Spleen (tissue), 11 donors: ENCODE data around the gene VNN1. TPM values are rescaled to one million over a fixed set of nuclear protein-coding genes. Genes with fewer than 3 reads are reported as not detected.

Experiments
- DNase-seq: peaks from one replicate; pipeline ENCODE4 v3.0.0-alpha.2; 2020
- H3K27ac ChIP-seq, 8 donors: fragments of 200-600 bp; sonication (generic) in 7 of 8; 1 replicate in 4 of 8; 2 replicates in 4 of 8; pipeline versions ENCODE4 v1.5.0 to v1.8.0; 2016 to 2021; ENCODE audit warnings: inconsistent platforms in 4 of 8, mild to moderate bottlenecking in 4 of 8, moderate library complexity in 1 of 8
- H3K27me3 ChIP-seq, 7 donors: fragments of 200-600 bp; sonication (generic) in 6 of 7; replicated peaks in 1 of 7; 1 replicate in 4 of 7; 2 replicates in 3 of 7; pipeline versions ENCODE4 v1.5.0 to v1.8.0; 2016 to 2021; ENCODE audit warnings: inconsistent platforms in 3 of 7, mild to moderate bottlenecking in 1 of 7
- H3K36me3 ChIP-seq, 6 donors: fragments of 200-600 bp; sonication (generic) in 5 of 6; 1 replicate in 4 of 6; 2 replicates in 2 of 6; pipeline versions ENCODE4 v1.5.0 to v1.8.0; 2016 to 2021; ENCODE audit warnings: inconsistent platforms in 2 of 6
- H3K4me1 ChIP-seq, 6 donors: fragments of 200-600 bp; sonication (generic) in 5 of 6; 1 replicate in 3 of 6; 2 replicates in 3 of 6; pipeline versions ENCODE4 v1.5.0 to v1.8.0; 2016 to 2021; ENCODE audit warnings: inconsistent platforms in 3 of 6
- H3K4me3 ChIP-seq, 8 donors: fragments of 200-600 bp; sonication (generic) in 7 of 8; 1 replicate in 4 of 8; 2 replicates in 4 of 8; pipeline versions ENCODE4 v1.5.0 to v1.8.0; 2016 to 2021; ENCODE audit warnings: inconsistent platforms in 4 of 8, mild to moderate bottlenecking in 4 of 8, moderate library complexity in 2 of 8
- H3K9me3 ChIP-seq, 8 donors: fragments of 200-600 bp; sonication (generic) in 7 of 8; 1 replicate in 4 of 8; 2 replicates in 4 of 8; pipeline versions ENCODE4 v1.5.0 to v1.8.0; 2016 to 2021; ENCODE audit warnings: inconsistent platforms in 4 of 8
- POLR2A ChIP-seq, 3 donors: fragments of 450-650 bp; IDR thresholded peaks; one replicate each; pipeline ENCODE4 v1.5.1; 2017; ENCODE audit warnings: antibody characterized with exemption in 3 of 3, mild to moderate bottlenecking in 1 of 3
- POLR2AphosphoS5 ChIP-seq, 3 donors: sonication (generic); formaldehyde crosslinking; IDR thresholded peaks; one replicate each; pipeline ENCODE4 v1.5.1; 2017; ENCODE audit warnings: antibody characterized with exemption in 3 of 3
- WGBS, 5 donors: extraction: QIAGEN DNeasy Blood & Tissue Kit in 3 of 5; methylation state at CpG; one replicate each; pipeline versions ENCODE4 v1.1.5 to v1.1.7; 2013 to 2018; 5-methylcytosine and 5-hydroxymethylcytosine counted together
- intact Hi-C: fragments of 100-400 bp; cut with DNase I; formaldehyde crosslinking; loops from one replicate; pipeline ENCODE4 v1.15.0; 2023; ENCODE audit warnings: low total_unique reads
- polyA plus RNA-seq, 3 donors: library from polyadenylated mRNA; stranded (reverse); fragments of 200-250 nt; gene quantifications; one replicate each; pipeline ENCODE4 v1.2.1, GENCODE V29; 2013
- total RNA-seq, 7 donors: library from RNA; depleted of rRNA in 3 of 7; stranded (reverse); fragments of >200 nt in 3 of 7; fragmentation: NEBNext Ultra II Directional in 4 of 7; extraction: Animal tissue kit (Norgen Biotek cat#: 25700) in 4 of 7; gene quantifications; one replicate each; pipeline versions ENCODE4 v1.1.0 to v1.2.1, GENCODE V29; 2016 to 2021
- TF ChIP-seq, protein P1 (sequence below), 11 experiments: fragments of 200-600 bp in 7 of 11; fragments of 450-650 bp in 4 of 11; sonication (generic) in 4 of 11; IDR thresholded peaks in 8 of 11; conservative IDR thresholded peaks in 3 of 11; 1 replicate in 7 of 11; 2 replicates in 4 of 11; pipeline versions ENCODE4 v1.4.0 to v1.8.0; 2016 to 2021; ENCODE audit warnings: antibody characterized with exemption in 11 of 11, inconsistent platforms in 4 of 11, mild to moderate bottlenecking in 1 of 11
- donor health status: healthy with polysubstance abuse.
- donor health status: DM: no; HTN: no; CAD: no; lungs with moderate emphysema.
- donor health status: DM: no; HTN: no; CAD: no.
- donor health status: Bipolar disorder and iron deficiency.
- donor health status: healthy.
- donor health status: DM: no; HTN: no; CAD: no.
- donor health status: DM: yes; HTN: yes; CAD: no.

VNN1 gene
- total and polyA plus RNA-seq, 10 donors = 2.3 to 44.2 (median 7.2) TPM

DNA sequence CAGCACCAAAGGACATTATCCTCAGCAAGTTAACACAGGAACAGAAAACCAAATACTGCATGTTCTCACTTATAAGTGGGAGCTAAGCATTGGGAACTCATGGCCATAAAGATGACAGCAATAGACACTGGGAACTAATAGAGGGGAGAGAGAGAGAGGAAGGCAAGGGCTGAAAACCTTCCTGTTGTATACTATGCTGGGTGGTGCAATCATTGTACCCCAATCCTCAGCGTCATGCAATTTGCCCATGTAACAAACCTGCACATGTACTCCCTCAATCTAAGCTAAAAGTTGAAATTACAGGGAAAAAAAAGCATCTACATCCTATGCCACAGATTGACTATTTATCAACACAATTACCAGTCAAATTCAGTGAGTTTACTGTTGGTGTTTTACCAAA, 20.0 kb upstream of the VNN1 start:
- H3K36me3 ChIP-seq = no peaks in the 10 kb centered on the region
- H3K9me3 ChIP-seq = no peaks in the 10 kb centered on the region
- 43 to 100% (median 71%) methylated on average over 1 of the region's 1 CpG for WGBS, 5 donors
- peak overlapping the region in 1 of 8 donors; percentile 57 for H3K4me3 ChIP-seq
- no peak for TF ChIP-seq POLR2AphosphoS5 (IDR thresholded peaks at IDR 0.05)
- TF ChIP-seq, protein P1, sequence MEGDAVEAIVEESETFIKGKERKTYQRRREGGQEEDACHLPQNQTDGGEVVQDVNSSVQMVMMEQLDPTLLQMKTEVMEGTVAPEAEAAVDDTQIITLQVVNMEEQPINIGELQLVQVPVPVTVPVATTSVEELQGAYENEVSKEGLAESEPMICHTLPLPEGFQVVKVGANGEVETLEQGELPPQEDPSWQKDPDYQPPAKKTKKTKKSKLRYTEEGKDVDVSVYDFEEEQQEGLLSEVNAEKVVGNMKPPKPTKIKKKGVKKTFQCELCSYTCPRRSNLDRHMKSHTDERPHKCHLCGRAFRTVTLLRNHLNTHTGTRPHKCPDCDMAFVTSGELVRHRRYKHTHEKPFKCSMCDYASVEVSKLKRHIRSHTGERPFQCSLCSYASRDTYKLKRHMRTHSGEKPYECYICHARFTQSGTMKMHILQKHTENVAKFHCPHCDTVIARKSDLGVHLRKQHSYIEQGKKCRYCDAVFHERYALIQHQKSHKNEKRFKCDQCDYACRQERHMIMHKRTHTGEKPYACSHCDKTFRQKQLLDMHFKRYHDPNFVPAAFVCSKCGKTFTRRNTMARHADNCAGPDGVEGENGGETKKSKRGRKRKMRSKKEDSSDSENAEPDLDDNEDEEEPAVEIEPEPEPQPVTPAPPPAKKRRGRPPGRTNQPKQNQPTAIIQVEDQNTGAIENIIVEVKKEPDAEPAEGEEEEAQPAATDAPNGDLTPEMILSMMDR (IDR thresholded peaks at IDR 0.05 in 8 of 11, conservative IDR thresholded peaks at IDR 0.05 in 3 of 11) = no peak
- TF ChIP-seq POLR2A (IDR thresholded peaks at IDR 0.05) = no peak
- H3K27ac ChIP-seq = peak overlapping the region in 7 of 8 donors; percentile 61 to 92 (median 84)
- H3K27me3 ChIP-seq = no peaks in the 10 kb centered on the region
- intact Hi-C loops = no loop called here
- no peak for DNase-seq
- peaks cover 0 to 18% (median 0%) of the 10 kb centered on the region in 6 donors for H3K4me1 ChIP-seq

DNA sequence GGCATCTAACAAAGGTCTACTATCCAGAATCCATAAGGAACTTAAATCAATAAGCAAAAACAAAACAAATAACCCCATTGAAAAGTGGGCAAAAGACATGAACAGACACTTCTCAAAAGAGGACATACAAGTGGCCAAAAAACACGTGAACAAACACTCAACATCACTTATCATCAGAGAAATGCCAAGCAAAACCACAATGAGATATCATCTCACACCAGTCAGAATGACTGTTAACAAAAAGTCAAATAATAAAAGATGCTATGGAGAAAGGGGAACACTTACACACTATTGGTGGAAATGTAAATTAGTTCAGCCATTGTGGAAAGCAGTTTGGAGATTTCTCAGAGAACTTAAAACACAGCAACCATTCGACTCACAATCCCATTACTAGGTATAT, 19.4 kb upstream of the VNN1 start:
- no peaks in the 10 kb centered on the region for H3K36me3 ChIP-seq
- peak overlapping the region in 6 of 8 donors; percentile 71 to 92 (median 86) for H3K27ac ChIP-seq
- no peak for DNase-seq
- H3K27me3 ChIP-seq = no peaks in the 10 kb centered on the region
- TF ChIP-seq POLR2AphosphoS5 (IDR thresholded peaks at IDR 0.05) (no peak), POLR2A (IDR thresholded peaks at IDR 0.05) (no peak)
- TF ChIP-seq, protein P1 (IDR thresholded peaks at IDR 0.05 in 8 of 11, conservative IDR thresholded peaks at IDR 0.05 in 3 of 11) = no peak
- H3K4me3 ChIP-seq = peak overlapping the region in 1 of 8 donors; percentile 57
- peaks cover 0 to 18% (median 0%) of the 10 kb centered on the region in 6 donors for H3K4me1 ChIP-seq
- 53 to 62% (median 59%) methylated on average over 2 of the region's 2 CpGs for WGBS, 5 donors
- intact Hi-C loops = no loop called here
- H3K9me3 ChIP-seq = no peaks in the 10 kb centered on the region

DNA sequence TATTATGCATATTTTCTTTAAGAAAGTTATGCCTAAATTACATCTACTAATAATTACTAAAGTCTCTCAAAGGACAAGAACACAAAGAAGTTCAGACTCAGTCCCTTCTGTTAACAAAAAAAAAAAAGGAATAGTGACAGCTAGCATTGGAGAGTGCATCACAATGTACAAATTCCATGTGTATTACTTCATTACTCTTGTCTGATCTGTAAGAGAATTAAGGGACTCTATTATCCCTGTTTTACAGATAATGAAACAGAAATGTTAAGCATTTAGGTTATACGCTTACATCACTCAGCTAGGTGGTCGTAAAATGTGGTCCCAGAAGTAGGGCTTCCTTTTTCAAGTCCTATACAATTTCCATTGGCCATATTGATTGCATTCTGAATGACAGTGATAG, 17.2 kb upstream of the VNN1 start:
- no peak for DNase-seq
- Histone ChIP-seq H3K27me3 (no peaks in the 10 kb centered on the region), H3K4me3 (no peak overlapping the region), H3K27ac (no peak overlapping the region), H3K36me3 (peaks cover 0 to 13% (median 0%) of the 10 kb centered on the region in 6 donors), H3K9me3 (no peaks in the 10 kb centered on the region), H3K4me1 (peaks cover 0 to 9% (median 0%) of the 10 kb centered on the region in 6 donors)
- TF ChIP-seq POLR2AphosphoS5 (IDR thresholded peaks at IDR 0.05) (no peak), POLR2A (IDR thresholded peaks at IDR 0.05) (no peak)
- TF ChIP-seq, protein P1 (IDR thresholded peaks at IDR 0.05 in 8 of 11, conservative IDR thresholded peaks at IDR 0.05 in 3 of 11) = no peak
- WGBS, 5 donors = 86 to 98% (median 96%) methylated on average over 2 of the region's 2 CpGs
- intact Hi-C loops = no loop called here

DNA sequence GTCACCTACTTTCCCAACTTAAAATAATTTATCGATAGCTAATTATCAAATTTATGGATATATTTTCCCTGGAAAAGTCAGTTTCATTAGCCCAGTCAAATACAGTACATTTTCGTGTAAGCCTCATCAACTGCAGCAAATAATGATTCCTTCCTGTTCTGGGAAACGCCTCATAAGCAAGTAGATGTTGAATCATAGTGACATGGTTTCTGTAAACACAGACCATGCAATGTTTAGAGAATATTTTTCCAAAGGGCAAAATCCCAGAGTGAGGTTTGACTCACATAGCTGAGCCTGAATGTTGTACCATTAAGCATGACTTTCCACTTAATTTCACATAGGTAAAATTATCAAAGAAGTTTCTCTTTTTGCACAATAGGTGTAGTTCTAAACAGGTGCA, 16.7 kb upstream of the VNN1 start:
- Histone ChIP-seq H3K36me3 (peaks cover 0 to 13% (median 0%) of the 10 kb centered on the region in 6 donors), H3K9me3 (no peaks in the 10 kb centered on the region), H3K4me1 (peaks cover 0 to 6% (median 0%) of the 10 kb centered on the region in 6 donors), H3K4me3 (no peak overlapping the region), H3K27me3 (no peaks in the 10 kb centered on the region), H3K27ac (peak overlapping the region in 1 of 8 donors; percentile 5)
- intact Hi-C loops = no loop called here
- TF ChIP-seq POLR2AphosphoS5 (IDR thresholded peaks at IDR 0.05) = no peak
- TF ChIP-seq POLR2A (IDR thresholded peaks at IDR 0.05) = no peak
- TF ChIP-seq, protein P1 (IDR thresholded peaks at IDR 0.05 in 8 of 11, conservative IDR thresholded peaks at IDR 0.05 in 3 of 11) = no peak
- 68 to 79% (median 72%) methylated on average over 3 of the region's 3 CpGs for WGBS, 5 donors
- DNase-seq = no peak
